Measurements from ENCODE around the gene SUSD6. TPM values are rescaled to one million over a fixed set of nuclear protein-coding genes. Genes with fewer than 3 reads are reported as not detected.

Gene SUSD6
- total and polyA plus RNA-seq, 12 donors = 5.9 to 46.3 (median 25.2) TPM

DNA sequence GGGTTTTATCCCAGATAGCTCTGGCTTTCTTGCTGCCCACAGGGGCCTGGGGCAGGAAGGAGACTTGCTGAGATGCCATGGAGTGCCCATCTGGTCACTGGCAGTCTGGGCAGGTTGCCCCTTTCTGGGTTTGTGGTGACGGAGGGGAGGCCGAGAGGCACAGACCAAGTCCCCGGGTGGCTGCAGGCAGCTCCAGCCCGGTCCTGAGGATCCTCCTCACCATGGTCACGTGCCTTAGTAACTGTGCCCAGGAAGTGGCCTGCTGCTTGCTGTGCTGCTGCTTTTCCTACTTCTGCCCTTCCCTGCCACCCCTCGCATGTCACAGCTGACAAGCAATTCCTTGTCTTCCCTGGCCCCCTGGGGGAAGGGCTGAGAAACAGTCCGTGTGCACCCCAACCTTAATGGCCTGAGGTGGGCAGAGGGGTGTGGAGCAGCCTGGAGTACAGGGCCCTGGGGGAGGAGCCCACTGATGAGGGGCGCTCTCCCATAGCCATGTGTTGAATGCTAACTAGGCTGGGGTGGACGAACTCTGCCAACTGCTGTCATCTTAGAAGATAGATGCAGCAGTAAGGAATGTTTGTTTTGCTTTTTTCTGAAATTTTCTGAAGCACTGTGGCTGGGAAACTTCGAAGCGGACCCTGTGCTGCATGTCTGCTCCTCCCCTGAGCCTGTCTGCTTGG lies 100.6 kb downstream of the SUSD6 start:
- ATAC-seq = peak in 6 of 8 donors; percentile 2 to 48 (median 28)
- DNase-seq = peak; percentile 42 to 47
- WGBS, 2 donors = 31 to 32% methylated on average over 11 of the region's 11 CpGs
- intact Hi-C loops (cut with DNase I) = loop anchor here in 6 of 10 donors (5.0 to 10.0 kb wide), 3 partner anchors 35 to 100 kb away; partner anchors contain the start of gene SUSD6 (in 2 of the 6)
- no peaks in the 10 kb centered on the region for H3K27me3 ChIP-seq
- H3K27ac ChIP-seq = peak overlapping the region; percentile 1 to 88 (median 72)
- H3K9me3 ChIP-seq = no peaks in the 10 kb centered on the region
- H3K36me3 ChIP-seq = peaks cover 0 to 83% (median 13%) of the 10 kb centered on the region in 9 donors
- peaks cover 28 to 95% (median 58%) of the 10 kb centered on the region in 9 donors for H3K4me1 ChIP-seq
- H3K4me3 ChIP-seq = no peak overlapping the region
- no peak for TF ChIP-seq CTCF (IDR thresholded peaks at IDR 0.05)

- Histone ChIP-seq H3K4me1 (peaks cover 28 to 98% (median 61%) of the 10 kb centered on the region in 9 donors), H3K9me3 (no peaks in the 10 kb centered on the region), H3K4me3 (no peak overlapping the region), H3K27ac (peak overlapping the region; percentile 1 to 88 (median 72)), H3K36me3 (peaks cover 0 to 77% (median 13%) of the 10 kb centered on the region in 9 donors), H3K27me3 (no peaks in the 10 kb centered on the region)
- ATAC-seq (peak; percentile 29 to 66 (median 61)), DNase-seq (peak; percentile 53 to 62)
- WGBS, 2 donors = 30 to 42% methylated on average over 6 of the region's 6 CpGs
- intact Hi-C loops (cut with DNase I) = loop anchor here in 6 of 10 donors (5.0 to 10.0 kb wide), 3 partner anchors 35 to 100 kb away; partner anchors contain the start of gene SUSD6 (in 2 of the 6)
- no peak for TF ChIP-seq CTCF (IDR thresholded peaks at IDR 0.05)
Measured at GRCh38 chr14:69712599-69713088, 101.2 kb downstream of the SUSD6 start.

DNA sequence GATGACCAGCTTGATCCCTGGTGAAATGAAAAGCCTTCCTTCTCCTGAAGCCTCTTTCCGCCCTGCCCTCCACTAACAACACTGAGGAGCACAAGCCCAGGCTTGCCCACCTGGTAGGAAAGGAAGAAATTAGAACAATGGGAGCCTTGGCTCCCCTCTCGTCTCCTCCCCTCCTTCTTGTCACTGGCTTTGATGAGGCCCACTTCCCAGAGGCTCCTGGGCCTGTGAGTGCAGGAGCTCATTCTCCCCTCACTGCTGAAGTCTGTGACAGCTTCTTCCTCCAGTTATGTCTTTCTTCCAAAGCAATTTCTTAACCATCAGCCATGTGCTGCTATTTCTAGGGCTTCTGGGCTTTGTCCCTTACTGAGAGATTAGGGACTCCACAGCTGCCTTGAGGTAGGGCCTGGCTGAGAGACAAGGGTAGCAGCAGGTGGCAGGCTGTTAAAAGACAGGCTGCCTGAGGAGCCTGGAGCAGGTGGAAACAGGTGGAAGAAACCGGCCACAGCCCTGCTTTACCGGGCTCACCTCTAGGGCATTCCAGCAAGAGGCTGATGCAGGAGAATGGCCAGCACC lies 101.9 kb downstream of the SUSD6 start:
- peak overlapping the region; percentile 1 to 88 (median 69) for H3K27ac ChIP-seq
- H3K4me1 ChIP-seq = peaks cover 28 to 98% (median 61%) of the 10 kb centered on the region in 9 donors
- intact Hi-C loops (cut with DNase I) = loop anchor here in 6 of 10 donors (5.0 to 10.0 kb wide), 3 partner anchors 36 to 101 kb away; partner anchors contain the start of gene SUSD6 (in 2 of the 6)
- 72 to 74% methylated on average over 4 of the region's 4 CpGs for WGBS, 2 donors
- TF ChIP-seq CTCF (IDR thresholded peaks at IDR 0.05) = no peak
- DNase-seq (no peak), ATAC-seq (peak in 2 of 8 donors; percentile 3 to 13)
- peaks cover 0 to 70% (median 13%) of the 10 kb centered on the region in 9 donors for H3K36me3 ChIP-seq
- H3K4me3 ChIP-seq = no peak overlapping the region
- H3K27me3 ChIP-seq = no peaks in the 10 kb centered on the region
- no peaks in the 10 kb centered on the region for H3K9me3 ChIP-seq

- Histone ChIP-seq H3K4me1 (peaks cover 28 to 100% (median 69%) of the 10 kb centered on the region in 9 donors), H3K27me3 (no peaks in the 10 kb centered on the region), H3K36me3 (peaks cover 0 to 62% (median 6%) of the 10 kb centered on the region in 9 donors), H3K9me3 (no peaks in the 10 kb centered on the region), H3K27ac (peak overlapping the region in 5 of 10 donors; percentile 68 to 88 (median 74)), H3K4me3 (no peak overlapping the region)
- no peak for TF ChIP-seq CTCF (IDR thresholded peaks at IDR 0.05)
- 83% methylated on average over 9 of the region's 9 CpGs for WGBS, 2 donors
- intact Hi-C loops (cut with DNase I) = loop anchor here in 6 of 10 donors (5.0 to 10.0 kb wide), 3 partner anchors 37 to 102 kb away; partner anchors contain the start of gene SUSD6 (in 2 of the 6)
- DNase-seq (no peak), ATAC-seq (no peak)
Measured at GRCh38 chr14:69713993-69714679, 102.7 kb downstream of the SUSD6 start.
